Astrocyte of the cerebellum (primary cell): ENCODE measurements around the gene KCNG4.

Experiments
- DNase-seq: peaks from one replicate; pipeline ENCODE4 v3.0.0-alpha.2; 2011; ENCODE audit warnings: low read depth
- H3K4me3 ChIP-seq: 2 replicates; pipeline ENCODE4 v1.5.1; 2011; ENCODE audit warnings: mild to moderate bottlenecking, low read depth, low read length, moderate library complexity
- in situ Hi-C: cut with HindIII; loops from 2 replicates; pipeline ENCODE4 v1.10.0; 2017; ENCODE audit warnings: low sequenced_read_pairs
- TF ChIP-seq, protein P1 (sequence below): IDR thresholded peaks from 2 replicates; pipeline ENCODE4 v1.5.1; 2012; ENCODE audit warnings: low read length, low read depth, moderate library complexity, mild to moderate bottlenecking; ENCODE audit errors: missing control alignments

Gene KCNG4

DNA sequence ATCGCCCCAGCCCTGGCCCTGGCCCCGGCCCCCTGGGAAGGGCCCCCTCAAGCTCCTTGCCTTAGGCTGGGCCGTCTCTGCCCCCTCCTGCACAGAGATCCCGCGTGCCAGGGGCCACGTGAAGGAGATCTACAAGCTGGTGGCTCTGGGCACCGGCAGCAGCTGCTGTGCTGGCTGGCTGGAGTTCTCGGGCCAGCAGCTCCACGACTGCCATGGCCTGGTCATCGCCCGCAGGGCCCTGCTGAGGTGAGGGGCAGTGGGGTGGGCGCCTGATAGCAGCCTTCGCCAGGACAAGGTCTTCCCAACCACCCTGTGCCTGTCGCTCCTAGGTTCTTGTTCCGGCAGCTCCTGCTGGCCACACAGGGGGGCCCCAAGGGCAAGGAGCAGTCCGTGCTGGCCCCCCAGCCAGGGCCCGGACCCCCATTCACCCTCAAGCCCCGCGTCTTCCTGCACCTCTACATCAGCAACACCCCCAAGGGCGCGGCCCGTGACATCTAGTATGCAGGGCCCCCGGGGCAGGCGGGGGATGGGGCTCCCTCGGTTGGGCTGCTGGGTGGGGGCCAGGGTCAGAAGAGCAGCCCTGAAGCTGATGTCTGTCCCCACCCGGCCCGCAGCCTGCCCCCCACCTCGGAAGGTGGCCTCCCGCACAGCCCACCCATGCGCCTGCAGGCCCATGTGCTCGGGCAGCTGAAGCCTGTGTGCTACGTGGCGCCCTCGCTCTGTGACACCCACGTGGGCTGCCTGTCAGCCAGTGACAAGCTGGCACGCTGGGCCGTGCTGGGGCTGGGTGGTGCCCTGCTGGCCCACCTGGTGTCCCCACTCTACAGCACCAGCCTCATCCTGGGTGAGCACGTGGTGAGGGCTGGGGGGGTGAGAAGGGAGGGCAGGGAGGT is 44.4 kb downstream of the KCNG4 start:
- TF ChIP-seq, protein P1, sequence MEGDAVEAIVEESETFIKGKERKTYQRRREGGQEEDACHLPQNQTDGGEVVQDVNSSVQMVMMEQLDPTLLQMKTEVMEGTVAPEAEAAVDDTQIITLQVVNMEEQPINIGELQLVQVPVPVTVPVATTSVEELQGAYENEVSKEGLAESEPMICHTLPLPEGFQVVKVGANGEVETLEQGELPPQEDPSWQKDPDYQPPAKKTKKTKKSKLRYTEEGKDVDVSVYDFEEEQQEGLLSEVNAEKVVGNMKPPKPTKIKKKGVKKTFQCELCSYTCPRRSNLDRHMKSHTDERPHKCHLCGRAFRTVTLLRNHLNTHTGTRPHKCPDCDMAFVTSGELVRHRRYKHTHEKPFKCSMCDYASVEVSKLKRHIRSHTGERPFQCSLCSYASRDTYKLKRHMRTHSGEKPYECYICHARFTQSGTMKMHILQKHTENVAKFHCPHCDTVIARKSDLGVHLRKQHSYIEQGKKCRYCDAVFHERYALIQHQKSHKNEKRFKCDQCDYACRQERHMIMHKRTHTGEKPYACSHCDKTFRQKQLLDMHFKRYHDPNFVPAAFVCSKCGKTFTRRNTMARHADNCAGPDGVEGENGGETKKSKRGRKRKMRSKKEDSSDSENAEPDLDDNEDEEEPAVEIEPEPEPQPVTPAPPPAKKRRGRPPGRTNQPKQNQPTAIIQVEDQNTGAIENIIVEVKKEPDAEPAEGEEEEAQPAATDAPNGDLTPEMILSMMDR: no peak
- no peak for DNase-seq
- no peak overlapping the region for H3K4me3 ChIP-seq
- in situ Hi-C loops: no loop called here

DNA sequence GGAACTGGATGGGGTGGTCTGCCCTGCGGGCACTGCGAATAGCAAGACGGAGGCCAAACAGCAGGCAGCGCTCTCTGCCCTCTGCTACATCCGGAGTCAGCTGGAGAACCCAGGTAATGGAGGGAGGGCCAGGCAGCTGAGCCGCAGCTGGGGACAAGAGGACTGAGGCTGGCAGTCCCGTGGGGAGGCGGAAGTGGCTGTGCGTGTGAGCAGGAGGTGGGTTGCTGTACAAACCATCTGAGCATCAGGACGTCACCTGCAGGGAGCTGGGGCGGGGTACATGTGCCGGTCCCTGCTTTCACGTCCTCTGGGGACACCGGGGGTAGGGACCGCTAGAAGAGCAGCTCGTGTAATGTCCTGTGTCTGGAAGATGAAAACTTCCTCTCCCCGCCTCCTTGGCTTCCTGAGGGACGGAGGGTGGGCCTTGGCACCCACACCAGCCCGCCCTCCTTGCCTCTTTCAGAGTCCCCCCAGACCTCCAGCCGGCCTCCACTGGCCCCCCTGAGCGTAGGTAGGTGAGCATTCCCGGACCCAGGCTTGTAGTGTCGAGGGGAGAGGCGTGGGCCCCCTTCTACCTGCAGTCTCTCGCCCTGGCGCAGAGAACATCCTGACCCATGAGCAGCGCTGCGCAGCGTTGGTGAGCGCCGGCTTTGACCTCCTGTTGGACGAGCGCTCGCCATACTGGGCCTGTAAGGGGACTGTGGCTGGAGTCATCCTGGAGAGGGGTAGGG is 45.2 kb downstream of the KCNG4 start:
- no peak for DNase-seq
- in situ Hi-C loops: loop anchor here (5.0 kb wide), 1 partner anchor 57 kb away; no protein-coding TSS in a partner anchor
- TF ChIP-seq, protein P1: no peak
- H3K4me3 ChIP-seq: no peak overlapping the region

DNA sequence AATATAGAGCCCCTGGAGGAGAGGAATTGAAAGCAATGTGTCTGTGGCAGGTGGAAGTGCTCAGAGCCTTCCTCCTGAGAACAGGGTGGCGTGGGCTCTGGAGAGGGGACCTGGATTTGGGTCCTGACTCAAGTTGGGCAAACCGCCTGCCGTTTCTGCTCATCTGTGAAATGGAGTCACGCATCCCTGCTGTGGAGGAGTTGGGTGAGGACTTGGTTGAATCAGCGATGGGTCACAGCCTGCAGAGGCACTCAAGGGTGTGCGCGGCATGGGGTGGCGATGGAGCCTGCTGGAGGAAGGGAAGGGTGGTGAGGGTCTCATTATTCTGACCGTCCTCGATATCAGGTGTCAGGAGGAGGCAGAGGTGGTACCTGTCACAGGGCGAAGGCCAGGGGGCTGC is 45.8 kb downstream of the KCNG4 start:
- H3K4me3 ChIP-seq: no peak overlapping the region
- TF ChIP-seq, protein P1: no peak
- in situ Hi-C loops: loop anchor here (5.0 kb wide), 1 partner anchor 57 kb away; no protein-coding TSS in a partner anchor
- DNase-seq: no peak

DNA sequence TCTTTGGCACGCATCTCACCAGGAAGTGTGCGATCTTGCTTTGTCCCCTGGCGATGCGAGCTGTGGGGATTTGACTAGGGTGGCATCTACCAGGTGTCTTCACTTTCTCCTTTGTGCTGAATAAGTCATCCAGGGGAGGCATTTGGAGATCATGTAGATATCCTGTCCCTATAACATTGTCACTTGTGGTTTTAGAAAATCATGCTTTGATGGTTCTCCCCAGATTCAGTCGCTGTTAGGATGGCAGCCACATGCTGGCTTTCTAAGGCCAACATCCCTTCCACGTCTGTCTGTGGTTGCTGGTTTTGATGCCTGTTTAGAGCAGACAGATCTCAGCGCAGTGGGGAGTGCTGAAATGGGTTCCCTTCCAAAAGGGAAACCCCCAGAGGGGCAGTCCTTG is 46.3 kb downstream of the KCNG4 start:
- TF ChIP-seq, protein P1: no peak
- no peak for DNase-seq
- in situ Hi-C loops: loop anchor here (5.0 kb wide), 1 partner anchor 56 kb away; no protein-coding TSS in a partner anchor
- H3K4me3 ChIP-seq: no peak overlapping the region

DNA sequence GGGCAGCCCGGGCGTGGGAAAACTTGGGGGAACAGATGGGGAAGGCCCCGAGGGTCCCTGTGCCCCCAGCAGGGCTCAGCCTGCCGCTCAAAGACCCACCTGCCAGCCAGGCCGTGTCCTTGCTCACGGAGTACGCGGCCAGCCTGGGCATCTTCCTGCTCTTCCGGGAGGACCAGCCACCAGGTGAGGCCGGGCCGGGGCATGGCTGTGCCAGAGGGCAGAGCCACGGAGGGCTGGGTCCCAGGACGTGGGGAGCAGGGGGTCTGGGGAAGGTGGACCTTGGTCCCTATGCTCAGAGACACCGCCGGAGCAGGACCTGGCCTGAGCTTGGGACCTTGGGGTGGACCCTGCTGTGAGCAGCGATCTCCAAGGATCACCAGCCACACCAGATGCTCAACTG is 48.3 kb downstream of the KCNG4 start:
- TF ChIP-seq, protein P1: no peak
- DNase-seq: no peak
- in situ Hi-C loops: loop anchor here (5.0 kb wide), 1 partner anchor 54 kb away; no protein-coding TSS in a partner anchor
- no peak overlapping the region for H3K4me3 ChIP-seq

DNA sequence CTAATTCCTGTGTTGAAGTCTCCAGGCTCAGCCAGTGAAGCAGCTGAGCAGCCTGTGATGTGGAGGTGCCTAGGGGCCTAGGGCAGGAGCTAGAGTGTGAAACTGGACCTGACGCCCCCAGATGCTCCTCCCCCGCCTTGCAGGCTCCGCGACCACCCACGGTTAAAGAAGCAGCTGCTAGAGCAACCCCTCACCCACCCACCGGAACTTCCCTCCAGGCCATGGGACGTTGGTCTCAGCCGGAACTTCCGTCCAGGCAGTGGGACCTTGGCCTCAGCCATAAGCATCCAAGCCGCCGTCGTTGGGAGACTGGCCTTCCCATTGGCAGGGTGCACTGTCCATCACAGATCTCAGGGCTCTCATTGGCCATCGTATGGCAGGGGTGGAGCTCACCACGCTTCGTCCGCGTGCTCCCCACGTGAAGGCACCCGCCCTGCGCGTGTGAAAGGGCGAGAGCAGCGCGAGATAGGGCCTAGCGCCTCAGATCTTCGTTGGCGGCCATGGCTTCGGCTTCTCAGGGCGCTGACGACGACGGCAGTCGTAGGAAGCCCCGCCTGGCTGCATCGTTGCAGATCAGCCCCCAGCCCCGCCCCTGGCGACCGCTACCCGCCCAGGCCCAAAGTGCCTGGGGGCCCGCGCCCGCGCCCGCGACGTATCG is 49.0 kb downstream of the KCNG4 start, which contains the start of gene ADAD2:
Gene ADAD2 (plus strand): TSS at position 427 of the 658 bp plus-strand sequence. CDS start 74 bp downstream, at position 501.
- no peak within 1 kb of the TSS for H3K4me3 ChIP-seq
- TF ChIP-seq, protein P1: no peak
- in situ Hi-C loops: loop anchor here (5.0 kb wide), 1 partner anchor 54 kb away; no protein-coding TSS in a partner anchor
- DNase-seq: no peak
